WTC11 (cell line): ENCODE results near the gene NHERF1.

ENCODE experiments used
- IRF2 ChIP-seq: sonication (generic); formaldehyde crosslinking; IDR thresholded peaks from 2 replicates; pipeline ENCODE4 v1.8.0; 2022; ENCODE audit warnings: low read depth, missing genetic modification reagents, borderline replicate concordance
- NR2C2 ChIP-seq: sonication (generic); formaldehyde crosslinking; IDR thresholded peaks from 2 replicates; pipeline ENCODE4 v1.8.0; 2022; ENCODE audit warnings: mild to moderate bottlenecking, missing genetic modification reagents
- NR3C1 ChIP-seq: sonication (generic); formaldehyde crosslinking; conservative IDR thresholded peaks from 2 replicates; pipeline ENCODE4 v1.8.1; 2023; ENCODE audit warnings: low read depth, mild to moderate bottlenecking, missing genetic modification reagents
- TF ChIP-seq, protein P1 (sequence below): sonication (generic); formaldehyde crosslinking; IDR thresholded peaks from 2 replicates; pipeline ENCODE4 v1.8.0; 2022; ENCODE audit warnings: mild to moderate bottlenecking, missing genetic modification reagents
- TF ChIP-seq, protein P2 (sequence below): sonication (generic); formaldehyde crosslinking; IDR thresholded peaks from 2 replicates; pipeline ENCODE4 v1.8.1; 2022; ENCODE audit warnings: low read depth, mild to moderate bottlenecking, moderate library complexity, missing genetic modification reagents, borderline replicate concordance

GRCh38 chr17:74801896-74802295, 53.5 kb downstream of the NHERF1 start:
- TF ChIP-seq, protein P1, sequence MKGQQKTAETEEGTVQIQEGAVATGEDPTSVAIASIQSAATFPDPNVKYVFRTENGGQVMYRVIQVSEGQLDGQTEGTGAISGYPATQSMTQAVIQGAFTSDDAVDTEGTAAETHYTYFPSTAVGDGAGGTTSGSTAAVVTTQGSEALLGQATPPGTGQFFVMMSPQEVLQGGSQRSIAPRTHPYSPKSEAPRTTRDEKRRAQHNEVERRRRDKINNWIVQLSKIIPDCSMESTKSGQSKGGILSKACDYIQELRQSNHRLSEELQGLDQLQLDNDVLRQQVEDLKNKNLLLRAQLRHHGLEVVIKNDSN (CRISPR knock-in tag), result no peak
- no peak for TF ChIP-seq NR2C2
- TF ChIP-seq, protein P2, sequence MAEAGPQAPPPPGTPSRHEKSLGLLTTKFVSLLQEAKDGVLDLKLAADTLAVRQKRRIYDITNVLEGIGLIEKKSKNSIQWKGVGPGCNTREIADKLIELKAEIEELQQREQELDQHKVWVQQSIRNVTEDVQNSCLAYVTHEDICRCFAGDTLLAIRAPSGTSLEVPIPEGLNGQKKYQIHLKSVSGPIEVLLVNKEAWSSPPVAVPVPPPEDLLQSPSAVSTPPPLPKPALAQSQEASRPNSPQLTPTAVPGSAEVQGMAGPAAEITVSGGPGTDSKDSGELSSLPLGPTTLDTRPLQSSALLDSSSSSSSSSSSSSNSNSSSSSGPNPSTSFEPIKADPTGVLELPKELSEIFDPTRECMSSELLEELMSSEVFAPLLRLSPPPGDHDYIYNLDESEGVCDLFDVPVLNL (CRISPR knock-in tag), result no peak
- no peak for TF ChIP-seq IRF2 (CRISPR knock-in tag)
- no peak for TF ChIP-seq NR3C1 (CRISPR knock-in tag)
